Stimulated activated CD8-positive, alpha-beta memory T cell treated with anti-CD3 and anti-CD28 coated beads, Interleukin-4, amount 100 ng/mL, for 4 hours (primary cell): Measurements from ENCODE around the gene GRM5.
"Not testable (repeated sequence)": the region's sequence is repeated elsewhere in the genome, so short reads cannot be mapped to it uniquely, and the experiment has no call there.

Experiments
- DNase-seq, 2 donors: peaks; one replicate each; pipeline ENCODE4 v3.0.0-alpha.2; 2020; ENCODE audit warnings: low read depth in 2 of 2, low spot score in 1 of 2

GRM5 gene

GRCh38 chr11:88975441-88975840 is 90.3 kb downstream of the GRM5 start:
- not testable (repeated sequence) for DNase-seq

DNA sequence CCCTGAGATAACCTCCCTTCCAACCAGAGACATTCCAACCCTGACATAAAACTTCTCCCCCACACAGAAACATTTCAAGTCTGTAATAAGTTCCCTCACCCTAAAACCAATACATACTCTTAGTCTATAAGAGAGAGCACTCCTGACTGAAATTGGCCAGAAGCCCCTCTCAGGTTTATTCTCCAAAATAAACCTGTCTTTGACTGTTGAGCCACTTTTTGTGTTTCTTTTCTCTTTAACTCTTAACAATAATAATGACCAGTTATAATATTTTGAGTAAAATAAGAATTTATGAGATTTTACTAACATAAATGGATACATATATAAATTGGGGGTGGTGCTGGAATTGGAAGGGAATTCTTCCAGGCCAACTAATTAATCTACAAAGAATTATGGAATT is 93.6 kb downstream of the GRM5 start:
- DNase-seq: no peak

DNA sequence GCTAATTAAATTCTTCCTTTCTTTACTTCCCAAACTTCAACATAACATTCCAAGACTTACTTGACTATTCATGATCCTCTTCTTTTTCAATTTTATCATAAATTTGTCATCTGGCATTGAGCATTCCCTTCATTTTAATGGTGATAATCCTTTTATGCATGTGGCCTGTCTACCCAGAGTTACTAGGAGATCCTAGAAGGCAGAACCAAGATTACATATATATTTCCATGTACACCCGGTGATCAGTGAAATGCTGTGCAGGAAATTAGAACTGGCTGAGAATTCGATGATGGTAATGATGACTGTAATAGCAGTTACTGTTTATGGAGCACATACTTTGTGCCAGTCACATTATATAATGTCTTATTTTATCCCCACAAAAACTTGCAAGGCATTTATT is 104.2 kb downstream of the GRM5 start:
- DNase-seq: not testable (repeated sequence)

GRCh38 chr11:88959857-88960256 is 105.9 kb downstream of the GRM5 start:
- DNase-seq: not testable (repeated sequence)

DNA sequence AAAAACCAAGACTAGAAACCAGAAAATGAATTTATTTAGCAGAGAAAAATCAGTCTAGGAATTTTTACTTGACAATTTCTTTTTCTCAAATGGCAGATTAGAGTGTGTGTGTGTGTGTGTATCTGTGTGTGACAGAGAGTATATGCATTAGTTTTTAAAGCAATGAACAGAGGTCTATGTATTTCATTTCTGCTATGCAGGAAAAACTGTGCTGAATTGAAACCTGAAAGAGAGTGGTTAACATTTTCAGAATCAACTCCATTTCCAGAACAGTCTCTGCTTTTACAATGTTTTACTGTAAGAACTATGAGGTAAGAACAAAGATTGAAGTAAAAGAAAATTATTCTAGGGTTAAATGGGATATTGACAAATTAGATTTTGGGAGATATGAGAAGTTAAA is 114.8 kb downstream of the GRM5 start:
- no peak for DNase-seq

GRCh38 chr11:88948908-88949307 is 116.9 kb downstream of the GRM5 start:
- DNase-seq: not testable (repeated sequence)

GRCh38 chr11:88947843-88948572 is 117.8 kb downstream of the GRM5 start:
- DNase-seq: not testable (repeated sequence)

- DNase-seq: not testable (repeated sequence)
Measured at GRCh38 chr11:88929665-88930064, 136.1 kb downstream of the GRM5 start.

- DNase-seq: not testable (repeated sequence)
Measured at GRCh38 chr11:88917065-88917464, 148.7 kb downstream of the GRM5 start.

- no peak for DNase-seq
Measured at GRCh38 chr11:88909500-88909899, 156.3 kb downstream of the GRM5 start.

DNA sequence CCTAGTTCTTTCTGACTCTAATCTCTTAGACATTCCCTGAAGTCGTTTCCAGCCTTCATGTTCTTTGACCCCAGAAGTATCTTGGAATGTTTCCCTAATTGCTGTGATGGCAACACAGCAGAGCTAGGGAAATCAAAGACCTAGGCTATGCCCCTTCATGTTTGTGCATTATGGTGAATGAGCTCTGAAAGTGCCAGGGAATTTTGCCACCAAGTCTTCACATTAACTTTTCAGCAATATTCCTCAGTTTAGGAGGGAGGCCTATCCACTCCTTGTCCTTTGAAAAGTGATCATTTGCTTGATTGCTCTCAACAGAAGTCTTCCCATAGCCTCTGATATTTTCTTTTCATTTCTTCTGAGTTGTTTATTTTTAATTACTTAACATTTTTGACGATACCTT is 164.3 kb downstream of the GRM5 start:
- DNase-seq: not testable (repeated sequence)

DNA sequence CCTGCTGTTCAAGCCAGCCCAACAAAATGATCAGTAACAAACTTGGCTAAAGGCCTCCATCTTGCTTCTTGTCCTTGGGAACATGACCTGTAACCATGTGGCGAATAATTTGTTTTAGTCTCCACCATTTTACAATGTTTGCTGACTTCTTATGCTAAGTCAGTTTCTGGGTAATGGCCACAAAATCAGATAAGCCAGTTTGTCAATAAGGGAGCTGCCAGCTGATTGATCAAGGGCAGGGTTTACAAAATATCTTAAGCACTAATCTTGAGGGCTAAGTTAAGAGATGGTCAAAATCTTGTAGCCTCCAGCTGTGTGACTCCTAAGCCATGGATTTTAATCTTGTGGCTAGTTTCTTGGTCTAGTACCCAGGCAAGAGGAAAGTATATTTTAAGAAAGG is 176.9 kb downstream of the GRM5 start:
- not testable (repeated sequence) for DNase-seq

GRCh38 chr11:88886796-88887195 is 179.0 kb downstream of the GRM5 start:
- no peak for DNase-seq

GRCh38 chr11:88882800-88883199 is 183.0 kb downstream of the GRM5 start:
- not testable (repeated sequence) for DNase-seq

- DNase-seq: no peak
Measured at GRCh38 chr11:88861618-88862017, 204.2 kb downstream of the GRM5 start.

- not testable (repeated sequence) for DNase-seq
Measured at GRCh38 chr11:88860431-88860830, 205.4 kb downstream of the GRM5 start.

DNA sequence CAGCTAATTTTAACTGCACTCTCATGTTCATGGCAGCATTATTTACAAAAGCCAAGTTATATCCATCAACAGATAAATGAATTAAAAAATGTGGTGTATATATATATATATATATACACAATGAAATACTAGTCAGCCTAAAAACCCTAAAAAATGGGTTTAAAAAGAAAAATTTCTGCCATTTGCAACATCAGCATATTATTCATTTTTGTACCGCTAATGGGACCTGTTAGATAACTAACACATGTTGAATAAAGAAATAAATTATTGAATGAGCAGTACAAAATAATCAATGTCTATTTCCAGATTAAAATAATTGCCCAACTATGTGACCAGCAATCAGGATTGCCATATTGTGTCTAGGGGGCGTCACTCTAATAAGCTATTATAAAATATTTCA is 211.8 kb downstream of the GRM5 start:
- not testable (repeated sequence) for DNase-seq

- DNase-seq: not testable (repeated sequence)
Measured at GRCh38 chr11:88851547-88851946, 214.2 kb downstream of the GRM5 start.

GRCh38 chr11:88849773-88850172 is 216.0 kb downstream of the GRM5 start:
- DNase-seq: not testable (repeated sequence)

DNA sequence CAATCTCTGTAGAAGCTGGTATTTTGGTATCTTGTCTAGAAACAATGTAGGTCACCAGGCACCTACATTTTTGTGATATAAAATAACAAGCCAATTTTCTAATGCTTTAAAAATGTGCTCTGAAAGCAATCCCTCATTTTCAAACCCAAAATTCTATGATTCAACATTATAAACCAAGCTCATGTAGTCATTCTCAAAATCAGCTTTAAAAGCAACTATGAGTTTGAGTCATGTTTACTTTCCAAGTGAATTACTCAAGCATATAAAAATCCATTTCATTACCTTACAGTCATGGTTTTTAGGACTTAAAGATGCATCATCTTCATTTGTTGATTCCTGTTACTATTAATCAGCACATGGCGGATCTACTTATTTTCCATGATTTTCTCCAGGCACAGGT is 216.4 kb downstream of the GRM5 start:
- DNase-seq: no peak

GRCh38 chr11:88846266-88846665 is 219.5 kb downstream of the GRM5 start:
- not testable (repeated sequence) for DNase-seq

- not testable (repeated sequence) for DNase-seq
Measured at GRCh38 chr11:88844941-88845340, 220.8 kb downstream of the GRM5 start.
